Heart left ventricle (tissue), 13 donors: ENCODE results near the gene ODAD4.

Experiments
- CTCF ChIP-seq, 12 donors: fragments of 200-600 bp; sonication (generic) in 4 of 12; IDR thresholded peaks; one replicate each; pipeline versions ENCODE4 v1.5.0 to v1.8.0; 2018 to 2022; ENCODE audit warnings: antibody characterized with exemption in 12 of 12, mild to moderate bottlenecking in 5 of 12
- POLR2A ChIP-seq, 2 donors: fragments of 450-650 bp; IDR thresholded peaks; one replicate each; pipeline ENCODE4 v1.6.1; 2017; ENCODE audit warnings: antibody characterized with exemption in 2 of 2, mild to moderate bottlenecking in 2 of 2, moderate library complexity in 2 of 2
- donor health status: ischemic (EF 13 %, LVEDD 7.1; RV severe dilation, severe dysfunction).
- donor health status: DM: no; HTN: yes; CAD: no.
- donor health status: DM: no; HTN: no; CAD: no.
- donor health status: ischemic (EF 25% LVEDD 6.9; RV normal size, moderate dysfunction).
- donor health status: ischemic (EF 25% LVEDD 5.7; RV mildly dilated, moderate dysfunction).
- donor health status: ischemic (EF 35%, LVEDD 5.7; RV mildly dilated, moderate dysfunction).
- donor health status: nonischemic (EF 11% LVEDD 7.7; RV severe dilation, severe dysfunction).
- donor health status: DM: yes; HTN: yes; CAD: no.
- donor health status: PGD.
- donor health status: ischemic (EF 29% LVEDD 5.4; RV normal size, mild dysfunction).
- donor health status: nonischemic (EF 23%, LVEDD 6.1; RV moderate dilation, normal function).

DNA sequence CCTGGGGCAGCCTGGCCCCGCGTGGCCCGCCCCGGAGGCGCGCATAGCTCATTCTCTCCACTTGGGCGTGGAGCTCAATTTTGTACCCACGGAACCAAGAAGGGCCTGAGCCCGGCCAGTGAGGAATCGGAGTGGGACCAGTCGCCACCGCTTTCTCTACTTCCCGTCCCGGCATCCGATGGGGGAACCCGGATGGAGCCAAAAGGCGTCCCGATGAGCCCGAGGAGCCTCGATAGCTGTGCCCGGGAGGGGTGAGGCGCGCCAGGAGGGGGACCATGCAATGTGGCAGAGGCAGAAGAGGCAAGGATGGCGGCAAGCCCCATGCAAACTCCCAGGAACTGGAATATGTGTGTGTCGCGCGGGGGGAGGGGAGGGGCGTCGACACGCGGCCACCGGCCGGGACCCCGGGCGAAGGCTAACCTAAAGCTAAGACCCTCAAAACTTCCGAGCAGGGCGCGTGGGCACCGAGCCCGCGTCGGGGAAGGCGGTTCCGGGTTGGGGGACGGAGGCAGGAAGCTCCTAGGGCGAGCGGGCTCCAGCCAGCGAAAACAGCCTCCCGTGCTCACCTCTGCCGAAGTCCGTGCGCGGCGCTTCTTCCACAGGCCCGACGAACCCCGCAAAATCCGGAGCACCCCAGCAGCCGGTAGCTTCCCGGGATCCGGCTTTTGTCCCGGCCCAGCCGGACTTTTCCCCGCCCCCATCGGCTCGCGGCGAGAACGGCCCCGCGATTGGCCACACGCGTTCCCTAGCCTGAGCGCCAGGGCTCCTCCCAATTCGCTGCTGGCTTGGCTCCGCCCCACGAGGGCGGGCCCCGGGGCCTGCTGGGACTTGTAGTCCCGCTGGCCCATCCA lies 11.9 kb upstream of the ODAD4 start, which contains the start of gene ACLY:
- no peak for TF ChIP-seq CTCF (IDR thresholded peaks at IDR 0.05)
- TF ChIP-seq POLR2A (IDR thresholded peaks at IDR 0.05) = peak in 1 of 2 donors; percentile 91
